SK-N-SH treated with all-trans-retinoic acid at 6 μM for 48 hours (cell line): ENCODE results near the gene TTC27.
A peak's percentile ranks its signal among the peaks of the same experiment; 100 is the strongest.

Experiments used
- ATAC-seq: fragments of 200-7000 bp; cut with Tn5 transposase; 3 replicates; pipeline ENCODE4 v1.9.1; 2020; ENCODE audit warnings: mild to moderate bottlenecking, moderate library complexity
- ARNTL ChIP-seq: fragments of 450-650 bp; formaldehyde crosslinking; IDR thresholded peaks from 2 replicates; pipeline ENCODE4 v1.5.0; 2020; ENCODE audit warnings: low read depth, mild to moderate bottlenecking, moderate library complexity, borderline replicate concordance
- BACH2 ChIP-seq: fragments of 250-450 bp; sonication (Bioruptor Pico); IDR thresholded peaks from 2 replicates; pipeline ENCODE4 v1.9.0; 2021; ENCODE audit warnings: mild to moderate bottlenecking, borderline replicate concordance
- CSDC2 ChIP-seq: fragments of 250-450 bp; sonication (Bioruptor Pico); IDR thresholded peaks from 2 replicates; pipeline ENCODE4 v1.5.0; 2020; ENCODE audit warnings: mild to moderate bottlenecking, moderate library complexity
- ESRRG ChIP-seq: fragments of 250-450 bp; sonication (Bioruptor Pico); IDR thresholded peaks from 2 replicates; pipeline ENCODE4 v1.6.1; 2021; ENCODE audit warnings: mild to moderate bottlenecking
- GLIS3 ChIP-seq: fragments of 250-450 bp; sonication (Bioruptor Pico); IDR thresholded peaks from 2 replicates; pipeline ENCODE4 v1.5.0; 2020; ENCODE audit warnings: mild to moderate bottlenecking, moderate library complexity
- ISL1 ChIP-seq: fragments of 250-450 bp; sonication (Bioruptor Pico); IDR thresholded peaks from 2 replicates; pipeline ENCODE4 v2.1.2; 2022; ENCODE audit warnings: mild to moderate bottlenecking, moderate library complexity
- OSR1 ChIP-seq: fragments of 250-450 bp; sonication (Bioruptor Pico); IDR thresholded peaks from 2 replicates; pipeline ENCODE4 v1.8.0; 2022; ENCODE audit warnings: moderate library complexity, mild to moderate bottlenecking, inconsistent platforms
- RARB ChIP-seq: fragments of 250-450 bp; sonication (Bioruptor Pico); IDR thresholded peaks from 2 replicates; pipeline ENCODE4 v1.8.0; 2021; ENCODE audit warnings: mild to moderate bottlenecking, moderate library complexity
- SNAI2 ChIP-seq: fragments of 250-450 bp; sonication (Bioruptor Pico); IDR thresholded peaks from 2 replicates; pipeline ENCODE4 v1.5.0; 2020; ENCODE audit warnings: mild to moderate bottlenecking, moderate library complexity
- TCF4 ChIP-seq: fragments of 250-450 bp; sonication (Bioruptor Pico); IDR thresholded peaks from 2 replicates; pipeline ENCODE4 v1.8.0; 2021; ENCODE audit warnings: mild to moderate bottlenecking, moderate library complexity, borderline replicate concordance
- TOX ChIP-seq: fragments of 250-450 bp; sonication (Bioruptor Pico); IDR thresholded peaks from 2 replicates; pipeline ENCODE4 v1.8.0; 2021; ENCODE audit warnings: mild to moderate bottlenecking, moderate library complexity, borderline replicate concordance
- ZC3H10 ChIP-seq: fragments of 250-450 bp; sonication (Bioruptor Pico); IDR thresholded peaks from 2 replicates; pipeline ENCODE4 v1.5.1; 2021; ENCODE audit warnings: mild to moderate bottlenecking, moderate library complexity
- ZFP3 ChIP-seq: fragments of 250-450 bp; sonication (Bioruptor Pico); IDR thresholded peaks from 2 replicates; pipeline ENCODE4 v1.5.0; 2020; ENCODE audit warnings: mild to moderate bottlenecking, moderate library complexity
- ZFP30 ChIP-seq: fragments of 450-650 bp; formaldehyde crosslinking; IDR thresholded peaks from 2 replicates; pipeline ENCODE4 v1.5.0; 2022; ENCODE audit warnings: mild to moderate bottlenecking, moderate library complexity
- ZNF565 ChIP-seq: fragments of 450-650 bp; formaldehyde crosslinking; conservative IDR thresholded peaks from 2 replicates; pipeline ENCODE4 v1.5.0; 2020; ENCODE audit warnings: low read depth, mild to moderate bottlenecking, moderate library complexity
- ZNF70 ChIP-seq: fragments of 450-650 bp; formaldehyde crosslinking; IDR thresholded peaks from 2 replicates; pipeline ENCODE4 v1.5.0; 2020; ENCODE audit warnings: mild to moderate bottlenecking, moderate library complexity
- ZNF8 ChIP-seq: fragments of 450-650 bp; formaldehyde crosslinking; IDR thresholded peaks from 2 replicates; pipeline ENCODE4 v1.5.0; 2020; ENCODE audit warnings: mild to moderate bottlenecking, moderate library complexity
- TF ChIP-seq, protein P1 (sequence below): fragments of 250-450 bp; sonication (Bioruptor Pico); IDR thresholded peaks from 2 replicates; pipeline ENCODE4 v1.8.0; 2021; ENCODE audit warnings: low read depth, mild to moderate bottlenecking, moderate library complexity, borderline replicate concordance
- TF ChIP-seq, protein P2 (sequence below): fragments of 250-450 bp; sonication (Bioruptor Pico); IDR thresholded peaks from 2 replicates; pipeline ENCODE4 v1.5.1; 2021; ENCODE audit warnings: mild to moderate bottlenecking, moderate library complexity
- TF ChIP-seq, protein P3 (sequence below): fragments of 250-450 bp; sonication (Bioruptor Pico); IDR thresholded peaks from 2 replicates; pipeline ENCODE4 v1.5.0; 2020; ENCODE audit warnings: mild to moderate bottlenecking, moderate library complexity
- TF ChIP-seq, protein P4 (sequence below): fragments of 250-450 bp; sonication (Bioruptor Pico); IDR thresholded peaks from 2 replicates; pipeline ENCODE4 v1.5.1; 2020; ENCODE audit warnings: low read depth, mild to moderate bottlenecking, moderate library complexity

TTC27 gene

DNA sequence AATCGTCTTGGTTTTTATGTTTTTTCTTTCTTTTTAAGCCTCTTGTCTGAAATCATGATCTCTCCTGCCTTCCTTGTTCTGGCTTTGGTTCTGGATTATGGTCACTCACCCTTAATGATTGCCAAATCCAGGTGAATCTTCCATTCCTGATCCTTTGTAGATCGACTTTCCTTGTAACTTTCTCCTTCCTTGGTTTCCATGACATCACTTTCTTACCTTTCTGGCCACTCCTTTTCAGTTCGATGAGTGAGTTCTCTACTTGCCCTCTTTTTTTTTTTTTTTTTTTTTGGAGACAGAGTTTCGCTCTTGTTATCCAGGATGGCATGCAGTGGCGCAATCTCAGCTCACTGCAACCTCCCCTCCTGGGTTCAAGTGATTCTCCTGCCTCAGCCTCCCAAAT is 179.8 kb downstream of the TTC27 start:
- ATAC-seq = no peak
- TF ChIP-seq, protein P1, sequence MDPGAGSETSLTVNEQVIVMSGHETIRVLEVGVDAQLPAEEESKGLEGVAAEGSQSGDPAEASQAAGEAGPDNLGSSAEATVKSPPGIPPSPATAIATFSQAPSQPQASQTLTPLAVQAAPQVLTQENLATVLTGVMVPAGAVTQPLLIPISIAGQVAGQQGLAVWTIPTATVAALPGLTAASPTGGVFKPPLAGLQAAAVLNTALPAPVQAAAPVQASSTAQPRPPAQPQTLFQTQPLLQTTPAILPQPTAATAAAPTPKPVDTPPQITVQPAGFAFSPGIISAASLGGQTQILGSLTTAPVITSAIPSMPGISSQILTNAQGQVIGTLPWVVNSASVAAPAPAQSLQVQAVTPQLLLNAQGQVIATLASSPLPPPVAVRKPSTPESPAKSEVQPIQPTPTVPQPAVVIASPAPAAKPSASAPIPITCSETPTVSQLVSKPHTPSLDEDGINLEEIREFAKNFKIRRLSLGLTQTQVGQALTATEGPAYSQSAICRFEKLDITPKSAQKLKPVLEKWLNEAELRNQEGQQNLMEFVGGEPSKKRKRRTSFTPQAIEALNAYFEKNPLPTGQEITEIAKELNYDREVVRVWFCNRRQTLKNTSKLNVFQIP (CRISPR knock-in tag) = no peak
- TF ChIP-seq ZNF70 (CRISPR knock-in tag) (no peak), ZFP30 (no peak), TOX (CRISPR knock-in tag) (no peak)

DNA sequence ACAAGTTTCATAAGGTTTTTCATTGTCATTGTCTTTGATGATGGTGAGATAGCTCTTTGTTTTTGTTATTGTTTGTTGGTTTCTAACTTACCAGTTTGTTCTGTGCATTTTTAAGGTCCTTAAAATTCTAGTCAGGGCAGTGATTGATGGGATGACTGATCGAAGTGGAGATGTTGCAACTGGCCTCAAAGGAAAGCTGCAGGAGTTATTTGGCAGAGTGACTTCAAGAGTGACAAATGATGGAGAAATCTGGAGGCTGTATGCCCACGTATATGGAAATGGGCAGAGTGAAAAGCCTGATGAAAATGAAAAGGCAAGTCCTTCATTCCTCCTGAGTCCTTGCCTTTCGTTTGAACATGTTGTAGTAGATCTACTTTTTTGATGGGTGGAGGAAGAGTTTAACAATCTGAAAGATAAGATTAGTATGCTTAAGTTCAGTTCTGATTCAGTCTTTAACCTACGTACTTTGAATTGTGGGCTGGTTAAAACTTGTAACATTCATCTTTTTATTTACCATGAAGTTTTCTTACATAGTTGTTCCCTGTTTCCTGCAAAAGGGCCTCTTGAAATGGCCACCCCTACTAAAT is 183.2 kb downstream of the TTC27 start:
- no peak for TF ChIP-seq ZFP3 (CRISPR knock-in tag)
- TF ChIP-seq, protein P2, sequence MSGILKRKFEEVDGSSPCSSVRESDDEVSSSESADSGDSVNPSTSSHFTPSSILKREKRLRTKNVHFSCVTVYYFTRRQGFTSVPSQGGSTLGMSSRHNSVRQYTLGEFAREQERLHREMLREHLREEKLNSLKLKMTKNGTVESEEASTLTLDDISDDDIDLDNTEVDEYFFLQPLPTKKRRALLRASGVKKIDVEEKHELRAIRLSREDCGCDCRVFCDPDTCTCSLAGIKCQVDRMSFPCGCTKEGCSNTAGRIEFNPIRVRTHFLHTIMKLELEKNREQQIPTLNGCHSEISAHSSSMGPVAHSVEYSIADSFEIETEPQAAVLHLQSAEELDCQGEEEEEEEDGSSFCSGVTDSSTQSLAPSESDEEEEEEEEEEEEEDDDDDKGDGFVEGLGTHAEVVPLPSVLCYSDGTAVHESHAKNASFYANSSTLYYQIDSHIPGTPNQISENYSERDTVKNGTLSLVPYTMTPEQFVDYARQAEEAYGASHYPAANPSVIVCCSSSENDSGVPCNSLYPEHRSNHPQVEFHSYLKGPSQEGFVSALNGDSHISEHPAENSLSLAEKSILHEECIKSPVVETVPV (CRISPR knock-in tag) = no peak
- peak; percentile 53; the same call in 1 of the 2 replicates for TF ChIP-seq ZNF8
- TF ChIP-seq CSDC2 = no peak
- TF ChIP-seq SNAI2 = no peak
- TF ChIP-seq, all 23 proteins: peak for 1

DNA sequence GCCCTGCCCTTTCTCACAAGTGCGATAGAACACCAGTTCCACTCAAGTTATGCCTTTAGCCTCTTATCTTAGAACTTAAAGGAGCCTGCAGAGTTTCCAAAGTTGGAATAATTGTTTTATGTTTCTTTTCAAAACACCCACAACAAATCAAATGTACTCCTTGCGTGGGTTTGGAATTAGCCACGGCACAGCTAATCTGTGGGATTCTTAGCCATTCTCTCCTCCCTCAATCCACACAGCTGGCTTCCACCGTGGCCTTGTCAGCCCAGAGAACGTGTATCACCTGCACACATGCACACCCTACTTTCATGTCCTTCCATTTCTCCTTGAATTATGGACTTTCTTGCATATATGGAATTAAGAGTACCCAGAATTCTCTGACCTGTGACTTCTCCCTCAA is 183.8 kb downstream of the TTC27 start:
- ATAC-seq = no peak
- TF ChIP-seq, protein P1 (CRISPR knock-in tag) = no peak
- TF ChIP-seq ZC3H10 (no peak), ZFP3 (CRISPR knock-in tag) (no peak), RARB (no peak), ZNF70 (CRISPR knock-in tag) (no peak), ESRRG (CRISPR knock-in tag) (no peak), SNAI2 (no peak), BACH2 (no peak), ZFP30 (no peak), ZNF565 (CRISPR knock-in tag) (no peak), ZNF8 (no peak), ISL1 (no peak), OSR1 (no peak), TCF4 (no peak), GLIS3 (CRISPR knock-in tag) (no peak)
- TF ChIP-seq, protein P3, sequence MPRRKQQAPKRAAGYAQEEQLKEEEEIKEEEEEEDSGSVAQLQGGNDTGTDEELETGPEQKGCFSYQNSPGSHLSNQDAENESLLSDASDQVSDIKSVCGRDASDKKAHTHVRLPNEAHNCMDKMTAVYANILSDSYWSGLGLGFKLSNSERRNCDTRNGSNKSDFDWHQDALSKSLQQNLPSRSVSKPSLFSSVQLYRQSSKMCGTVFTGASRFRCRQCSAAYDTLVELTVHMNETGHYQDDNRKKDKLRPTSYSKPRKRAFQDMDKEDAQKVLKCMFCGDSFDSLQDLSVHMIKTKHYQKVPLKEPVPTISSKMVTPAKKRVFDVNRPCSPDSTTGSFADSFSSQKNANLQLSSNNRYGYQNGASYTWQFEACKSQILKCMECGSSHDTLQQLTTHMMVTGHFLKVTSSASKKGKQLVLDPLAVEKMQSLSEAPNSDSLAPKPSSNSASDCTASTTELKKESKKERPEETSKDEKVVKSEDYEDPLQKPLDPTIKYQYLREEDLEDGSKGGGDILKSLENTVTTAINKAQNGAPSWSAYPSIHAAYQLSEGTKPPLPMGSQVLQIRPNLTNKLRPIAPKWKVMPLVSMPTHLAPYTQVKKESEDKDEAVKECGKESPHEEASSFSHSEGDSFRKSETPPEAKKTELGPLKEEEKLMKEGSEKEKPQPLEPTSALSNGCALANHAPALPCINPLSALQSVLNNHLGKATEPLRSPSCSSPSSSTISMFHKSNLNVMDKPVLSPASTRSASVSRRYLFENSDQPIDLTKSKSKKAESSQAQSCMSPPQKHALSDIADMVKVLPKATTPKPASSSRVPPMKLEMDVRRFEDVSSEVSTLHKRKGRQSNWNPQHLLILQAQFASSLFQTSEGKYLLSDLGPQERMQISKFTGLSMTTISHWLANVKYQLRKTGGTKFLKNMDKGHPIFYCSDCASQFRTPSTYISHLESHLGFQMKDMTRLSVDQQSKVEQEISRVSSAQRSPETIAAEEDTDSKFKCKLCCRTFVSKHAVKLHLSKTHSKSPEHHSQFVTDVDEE (CRISPR knock-in tag) = no peak

More for the DNA sequence above, 183.2 kb downstream of the TTC27 start:
- no peak for ATAC-seq

DNA sequence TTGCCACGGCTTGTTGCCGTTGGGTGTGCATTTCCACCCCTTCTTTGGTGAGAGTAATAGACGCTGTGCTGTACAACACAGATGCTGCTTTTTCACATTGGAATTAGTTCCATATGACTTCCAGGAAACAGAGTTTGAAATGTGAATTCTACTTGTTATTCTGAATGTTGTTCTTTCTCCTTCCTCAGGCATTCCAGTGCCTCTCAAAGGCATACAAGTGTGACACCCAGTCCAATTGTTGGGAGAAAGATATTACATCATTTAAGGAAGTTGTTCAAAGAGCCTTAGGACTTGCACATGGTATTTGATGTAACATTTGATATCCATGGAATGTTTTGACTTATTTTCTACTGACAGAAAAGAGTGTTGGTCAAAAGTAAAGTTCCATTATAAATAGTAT is 184.5 kb downstream of the TTC27 start:
- TF ChIP-seq ISL1 = 0 out of 2 replicates have a peak, but pooled peaks have one; percentile 11
- no peak for TF ChIP-seq CSDC2
- ATAC-seq = no peak; the same call in 2 of the 3 replicates

DNA sequence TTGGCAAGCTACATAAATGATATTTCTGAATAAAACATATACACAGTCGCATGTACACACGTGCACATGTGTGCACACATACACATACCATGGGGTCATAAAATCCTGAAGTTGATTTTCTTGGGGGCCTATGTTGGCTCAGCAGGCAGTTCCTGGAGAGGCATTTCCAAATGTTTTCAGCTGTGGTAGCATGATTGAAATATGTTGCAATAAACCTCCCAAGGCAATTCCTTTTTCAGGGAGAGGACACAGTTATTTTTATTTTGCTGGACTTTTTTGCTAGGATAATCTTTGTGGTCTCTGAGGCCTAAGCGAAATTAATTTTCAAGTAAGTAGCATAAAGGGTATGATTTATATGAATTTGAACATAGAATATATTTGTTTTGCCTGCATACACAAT is 192.2 kb downstream of the TTC27 start:
- ATAC-seq = no peak
- no peak for TF ChIP-seq CSDC2
- no peak for TF ChIP-seq BACH2
- no peak for TF ChIP-seq SNAI2
- no peak for TF ChIP-seq ZFP30
- no peak for TF ChIP-seq GLIS3 (CRISPR knock-in tag)
- no peak for TF ChIP-seq ESRRG (CRISPR knock-in tag)
- TF ChIP-seq ZFP3 (CRISPR knock-in tag) = no peak
- TF ChIP-seq TOX (CRISPR knock-in tag) = no peak
- no peak for TF ChIP-seq RARB
- TF ChIP-seq, protein P1 (CRISPR knock-in tag) = no peak
- TF ChIP-seq ISL1 = no peak
- no peak for TF ChIP-seq ZNF565 (CRISPR knock-in tag)
- TF ChIP-seq ARNTL (CRISPR knock-in tag) = no peak
- TF ChIP-seq, protein P2 (CRISPR knock-in tag) = no peak
- TF ChIP-seq, protein P4, sequence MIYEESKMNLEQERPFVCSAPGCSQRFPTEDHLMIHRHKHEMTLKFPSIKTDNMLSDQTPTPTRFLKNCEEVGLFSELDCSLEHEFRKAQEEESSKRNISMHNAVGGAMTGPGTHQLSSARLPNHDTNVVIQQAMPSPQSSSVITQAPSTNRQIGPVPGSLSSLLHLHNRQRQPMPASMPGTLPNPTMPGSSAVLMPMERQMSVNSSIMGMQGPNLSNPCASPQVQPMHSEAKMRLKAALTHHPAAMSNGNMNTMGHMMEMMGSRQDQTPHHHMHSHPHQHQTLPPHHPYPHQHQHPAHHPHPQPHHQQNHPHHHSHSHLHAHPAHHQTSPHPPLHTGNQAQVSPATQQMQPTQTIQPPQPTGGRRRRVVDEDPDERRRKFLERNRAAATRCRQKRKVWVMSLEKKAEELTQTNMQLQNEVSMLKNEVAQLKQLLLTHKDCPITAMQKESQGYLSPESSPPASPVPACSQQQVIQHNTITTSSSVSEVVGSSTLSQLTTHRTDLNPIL (CRISPR knock-in tag) = no peak
